HEK293T (cell line): Measurements from ENCODE around the gene ADD1.

Source experiments
- BHLHE40 ChIP-seq: fragments of 450-650 bp; IDR thresholded peaks from 2 replicates; pipeline ENCODE4 v1.6.1; 2016; ENCODE audit warnings: mild to moderate bottlenecking, moderate library complexity, borderline replicate concordance
- CTBP1 ChIP-seq: fragments of 450-650 bp; IDR thresholded peaks from 2 replicates; pipeline ENCODE4 v1.6.1; 2016; ENCODE audit warnings: borderline replicate concordance
- ELF4 ChIP-seq: fragments of 450-650 bp; IDR thresholded peaks from 2 replicates; pipeline ENCODE4 v1.6.1; 2017; ENCODE audit warnings: antibody characterized with exemption
- FOXA1 ChIP-seq: fragments of 450-650 bp; IDR thresholded peaks from 2 replicates; pipeline ENCODE4 v1.6.1; 2016; ENCODE audit warnings: mild to moderate bottlenecking
- FOXK2 ChIP-seq: fragments of 450-650 bp; IDR thresholded peaks from 2 replicates; pipeline ENCODE4 v1.6.1; 2016; ENCODE audit warnings: mild to moderate bottlenecking
- HDGF ChIP-seq: fragments of 450-650 bp; IDR thresholded peaks from 2 replicates; pipeline ENCODE4 v1.6.1; 2017; ENCODE audit warnings: antibody characterized with exemption, borderline replicate concordance
- L3MBTL2 ChIP-seq: fragments of 450-650 bp; conservative IDR thresholded peaks from 2 replicates; pipeline ENCODE4 v1.6.1; 2016; ENCODE audit warnings: mild to moderate bottlenecking
- LEF1 ChIP-seq: fragments of 450-650 bp; IDR thresholded peaks from 2 replicates; pipeline ENCODE4 v1.6.1; 2017; ENCODE audit warnings: mild to moderate bottlenecking, borderline replicate concordance
- SP1 ChIP-seq: fragments of 450-650 bp; IDR thresholded peaks from 2 replicates; pipeline ENCODE4 v1.6.1; 2017
- TARDBP ChIP-seq: fragments of 450-650 bp; IDR thresholded peaks from 2 replicates; pipeline ENCODE4 v1.6.1; 2016

- no peak for TF ChIP-seq SP1
- no peak for TF ChIP-seq BHLHE40
- TF ChIP-seq TARDBP: no peak
- TF ChIP-seq HDGF: no peak
- no peak for TF ChIP-seq CTBP1
- no peak for TF ChIP-seq FOXA1
- TF ChIP-seq FOXK2: no peak
- no peak for TF ChIP-seq ELF4
- no peak for TF ChIP-seq L3MBTL2
- TF ChIP-seq LEF1: no peak
Measured at GRCh38 chr4:2809610-2810180, 33.9 kb upstream of the ADD1 start.
